Sigmoid colon (tissue), 7 donors: Measurements from ENCODE around the gene PCAT6. TPM values are rescaled to one million over a fixed set of nuclear protein-coding genes. Genes with fewer than 3 reads are reported as not detected.
"Not testable (repeated sequence)": the region's sequence is repeated elsewhere in the genome, so short reads cannot be mapped to it uniquely, and the experiment has no call there.

Source experiments
- DNase-seq: peaks from one replicate; pipeline ENCODE4 v3.0.0-alpha.2; 2019
- H3K27ac ChIP-seq, 4 donors: fragments of 200-600 bp; sonication (generic); one replicate each; pipeline ENCODE4 v1.5.1; 2016 to 2019; ENCODE audit warnings: mild to moderate bottlenecking in 1 of 4
- H3K27me3 ChIP-seq, 3 donors: fragments of 200-600 bp; sonication (generic); one replicate each; pipeline ENCODE4 v1.5.1; 2019; ENCODE audit warnings: mild to moderate bottlenecking in 1 of 3
- H3K36me3 ChIP-seq, 4 donors: fragments of 200-600 bp; sonication (generic); one replicate each; pipeline ENCODE4 v1.5.1; 2016 to 2019
- H3K4me1 ChIP-seq, 4 donors: fragments of 200-600 bp; sonication (generic); one replicate each; pipeline ENCODE4 v1.5.1; 2017 to 2019
- H3K4me3 ChIP-seq, 4 donors: fragments of 200-600 bp; sonication (generic); one replicate each; pipeline ENCODE4 v1.5.1; 2017 to 2019; ENCODE audit warnings: mild to moderate bottlenecking in 2 of 4, moderate library complexity in 1 of 4
- H3K9me3 ChIP-seq, 4 donors: fragments of 200-600 bp in 3 of 4; sonication (generic) in 3 of 4; one replicate each; pipeline versions ENCODE4 v1.5.1 to v1.6.1; 2013 to 2019
- CTCF ChIP-seq, 4 experiments: fragments of 450-650 bp in 3 of 4; fragments of 200-600 bp in 1 of 4; IDR thresholded peaks; one replicate each; pipeline ENCODE4 v1.5.1; 2016 to 2019; ENCODE audit warnings: antibody characterized with exemption in 4 of 4, mild to moderate bottlenecking in 3 of 4, moderate library complexity in 2 of 4
- EP300 ChIP-seq, 4 donors: sonication (generic); formaldehyde crosslinking; IDR thresholded peaks; one replicate each; pipeline ENCODE4 v1.6.1; 2017; ENCODE audit warnings: antibody characterized with exemption in 4 of 4
- POLR2A ChIP-seq, 2 donors: fragments of 450-650 bp; IDR thresholded peaks; one replicate each; pipeline ENCODE4 v1.6.1; 2016; ENCODE audit warnings: antibody characterized with exemption in 2 of 2, mild to moderate bottlenecking in 2 of 2, moderate library complexity in 2 of 2
- POLR2AphosphoS5 ChIP-seq, 4 donors: sonication (generic); formaldehyde crosslinking; IDR thresholded peaks; one replicate each; pipeline ENCODE4 v1.6.1; 2017; ENCODE audit warnings: antibody characterized with exemption in 4 of 4
- WGBS, 2 donors: extraction: QIAGEN DNeasy Blood & Tissue Kit; methylation state at CpG; one replicate each; pipeline ENCODE4 v1.1.7; 2013; 5-methylcytosine and 5-hydroxymethylcytosine counted together
- intact Hi-C: fragments of 100-400 bp; cut with DNase I; formaldehyde crosslinking; loops from one replicate; pipeline ENCODE4 v1.15.1; 2023
- polyA plus RNA-seq, 3 donors: library from polyadenylated mRNA; stranded (reverse); fragments of 200-250 nt; gene quantifications; one replicate each; pipeline ENCODE4 v1.2.3, GENCODE V29; 2013
- total RNA-seq, 4 donors: library from RNA; depleted of rRNA; stranded (reverse); fragments of >200 nt; gene quantifications; one replicate each; pipeline ENCODE4 v1.1.0, GENCODE V29; 2016
- donor health status: healthy with polysubstance abuse.
- donor health status: Bipolar disorder and iron deficiency.
- donor health status: healthy.

The PCAT6 gene
- total and polyA plus RNA-seq, 7 donors: 1.6 to 1.7 TPM; not detected in 5

- Histone ChIP-seq H3K4me1 (peaks cover 0 to 25% (median 16%) of the 10 kb centered on the region in 4 donors), H3K27me3 (no peaks in the 10 kb centered on the region), H3K9me3 (no peaks in the 10 kb centered on the region), H3K4me3 (no peak overlapping the region), H3K27ac (no peak overlapping the region), H3K36me3 (no peaks in the 10 kb centered on the region)
- WGBS, 2 donors: 40 to 72% methylated on average over 9 of the region's 9 CpGs
- intact Hi-C loops: loop anchor here (5.0 kb wide), 2 partner anchors 60 to 195 kb away; partner anchors contain the start of gene TMEM183A
- DNase-seq: no peak
- TF ChIP-seq POLR2AphosphoS5 (IDR thresholded peaks at IDR 0.05): no peak
Observed at GRCh38 chr1:202812176-202813026, 1.6 kb downstream of the PCAT6 start.

GRCh38 chr1:202815120-202815519 lies 4.4 kb downstream of the PCAT6 start:
- no peaks in the 10 kb centered on the region for H3K36me3 ChIP-seq
- H3K27ac ChIP-seq: no peak overlapping the region
- TF ChIP-seq POLR2AphosphoS5 (IDR thresholded peaks at IDR 0.05) (no peak), CTCF (IDR thresholded peaks at IDR 0.05) (no peak), EP300 (IDR thresholded peaks at IDR 0.05) (no peak)
- H3K4me3 ChIP-seq: no peak overlapping the region
- WGBS, 2 donors: 25 to 78% methylated on average over 10 of the region's 10 CpGs
- no peaks in the 10 kb centered on the region for H3K9me3 ChIP-seq
- peaks cover 0 to 15% (median 9%) of the 10 kb centered on the region in 4 donors for H3K4me1 ChIP-seq
- intact Hi-C loops: no loop called here
- no peaks in the 10 kb centered on the region for H3K27me3 ChIP-seq
- DNase-seq: no peak

- H3K9me3 ChIP-seq: no peaks in the 10 kb centered on the region
- intact Hi-C loops: no loop called here
- WGBS, 2 donors: 21 to 59% methylated on average over 1 of the region's 1 CpG
- H3K27ac ChIP-seq: no peak overlapping the region
- TF ChIP-seq EP300 (IDR thresholded peaks at IDR 0.05) (no peak), POLR2A (IDR thresholded peaks at IDR 0.05) (no peak), CTCF (IDR thresholded peaks at IDR 0.05) (no peak), POLR2AphosphoS5 (IDR thresholded peaks at IDR 0.05) (no peak)
- H3K27me3 ChIP-seq: no peaks in the 10 kb centered on the region
- no peaks in the 10 kb centered on the region for H3K36me3 ChIP-seq
- DNase-seq: no peak
- H3K4me3 ChIP-seq: no peak overlapping the region
- H3K4me1 ChIP-seq: no peaks in the 10 kb centered on the region
Observed at GRCh38 chr1:202818819-202819218, 8.1 kb downstream of the PCAT6 start.

- Histone ChIP-seq H3K27me3 (no peaks in the 10 kb centered on the region), H3K36me3 (no peaks in the 10 kb centered on the region), H3K4me1 (no peaks in the 10 kb centered on the region), H3K27ac (no peak overlapping the region), H3K9me3 (no peaks in the 10 kb centered on the region), H3K4me3 (no peak overlapping the region)
- intact Hi-C loops: no loop called here
- no peak for TF ChIP-seq CTCF (IDR thresholded peaks at IDR 0.05)
- TF ChIP-seq EP300 (IDR thresholded peaks at IDR 0.05): no peak
- no peak for TF ChIP-seq POLR2AphosphoS5 (IDR thresholded peaks at IDR 0.05)
- no peak for TF ChIP-seq POLR2A (IDR thresholded peaks at IDR 0.05)
- DNase-seq: no peak
- 25 to 72% methylated on average over 2 of the region's 2 CpGs for WGBS, 2 donors
Observed at GRCh38 chr1:202821467-202821866, 10.7 kb downstream of the PCAT6 start.

GRCh38 chr1:202825748-202826147 lies 15.0 kb downstream of the PCAT6 start:
- no peak for TF ChIP-seq POLR2A (IDR thresholded peaks at IDR 0.05)
- no peak for TF ChIP-seq POLR2AphosphoS5 (IDR thresholded peaks at IDR 0.05)
- TF ChIP-seq CTCF (IDR thresholded peaks at IDR 0.05): no peak
- TF ChIP-seq EP300 (IDR thresholded peaks at IDR 0.05): no peak
- H3K27me3 ChIP-seq: no peaks in the 10 kb centered on the region
- intact Hi-C loops: no loop called here
- H3K9me3 ChIP-seq: no peaks in the 10 kb centered on the region
- H3K36me3 ChIP-seq: no peaks in the 10 kb centered on the region
- 91 to 97% methylated on average over 7 of the region's 7 CpGs for WGBS, 2 donors
- H3K4me1 ChIP-seq: no peaks in the 10 kb centered on the region
- no peak overlapping the region for H3K4me3 ChIP-seq
- H3K27ac ChIP-seq: no peak overlapping the region
- DNase-seq: no peak

GRCh38 chr1:202829223-202829622 lies 18.5 kb downstream of the PCAT6 start:
- DNase-seq, H3K4me1 ChIP-seq, intact Hi-C loops, H3K36me3 ChIP-seq, H3K27me3 ChIP-seq, H3K9me3 ChIP-seq, H3K27ac ChIP-seq, H3K4me3 ChIP-seq: not testable (repeated sequence)
- 95 to 96% methylated on average over 9 of the region's 9 CpGs for WGBS, 2 donors
